ENCODE measurements around the gene PHLDB1. TPM values are rescaled to one million over a fixed set of nuclear protein-coding genes. Genes with fewer than 3 reads are reported as not detected.

The PHLDB1 gene
- total RNA-seq, 1 experiment from 2014 or later: 48.7 TPM

DNA sequence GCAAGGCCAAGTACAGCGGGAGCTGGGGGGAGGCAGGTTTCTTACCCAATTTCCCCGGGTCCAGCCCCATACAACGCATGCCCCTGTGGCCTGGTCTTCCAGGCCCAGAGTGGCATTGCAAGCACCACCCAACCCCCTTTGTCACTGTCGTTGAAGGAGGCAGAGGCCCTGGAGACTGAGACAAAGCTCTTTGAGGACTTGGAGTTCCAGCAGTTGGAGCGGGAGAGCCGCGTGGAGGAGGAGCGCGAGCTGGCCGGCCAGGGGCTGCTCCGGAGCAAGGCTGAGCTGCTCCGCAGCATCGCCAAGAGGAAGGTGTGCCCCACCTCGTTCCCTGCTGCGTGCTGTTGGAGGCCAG lies 27.8 kb downstream of the PHLDB1 start:
- no peak for TF ChIP-seq EZH2 (IDR thresholded peaks at IDR 0.05; ENCODE audit: borderline replicate concordance, low read depth, low read length, poor library complexity, severe bottlenecking)
- TF ChIP-seq, protein P1, sequence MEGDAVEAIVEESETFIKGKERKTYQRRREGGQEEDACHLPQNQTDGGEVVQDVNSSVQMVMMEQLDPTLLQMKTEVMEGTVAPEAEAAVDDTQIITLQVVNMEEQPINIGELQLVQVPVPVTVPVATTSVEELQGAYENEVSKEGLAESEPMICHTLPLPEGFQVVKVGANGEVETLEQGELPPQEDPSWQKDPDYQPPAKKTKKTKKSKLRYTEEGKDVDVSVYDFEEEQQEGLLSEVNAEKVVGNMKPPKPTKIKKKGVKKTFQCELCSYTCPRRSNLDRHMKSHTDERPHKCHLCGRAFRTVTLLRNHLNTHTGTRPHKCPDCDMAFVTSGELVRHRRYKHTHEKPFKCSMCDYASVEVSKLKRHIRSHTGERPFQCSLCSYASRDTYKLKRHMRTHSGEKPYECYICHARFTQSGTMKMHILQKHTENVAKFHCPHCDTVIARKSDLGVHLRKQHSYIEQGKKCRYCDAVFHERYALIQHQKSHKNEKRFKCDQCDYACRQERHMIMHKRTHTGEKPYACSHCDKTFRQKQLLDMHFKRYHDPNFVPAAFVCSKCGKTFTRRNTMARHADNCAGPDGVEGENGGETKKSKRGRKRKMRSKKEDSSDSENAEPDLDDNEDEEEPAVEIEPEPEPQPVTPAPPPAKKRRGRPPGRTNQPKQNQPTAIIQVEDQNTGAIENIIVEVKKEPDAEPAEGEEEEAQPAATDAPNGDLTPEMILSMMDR (conservative IDR thresholded peaks at IDR 0.05; ENCODE audit: low read depth, low read length): no peak
- intact Hi-C loops (cut with micrococcal nuclease; ENCODE audit: unreplicated experiment): no loop called here
- DNase-seq (ENCODE audit: low spot score): no peak
- peaks cover under 1% of the 10 kb centered on the region for H3K36me3 ChIP-seq (ENCODE audit: insufficient read depth, low read length, poor library complexity, severe bottlenecking)
- no TSS peak for BruUV-seq (replicated peaks)
- peak overlapping the region; percentile 29 for H3K4me3 ChIP-seq (ENCODE audit: low read depth, low read length, poor library complexity, severe bottlenecking)
- no peaks in the 10 kb centered on the region for H3K27me3 ChIP-seq (replicated peaks; ENCODE audit: insufficient read depth, low read depth, low read length, poor library complexity)
- peak overlapping the region; percentile 60 for H3K27ac ChIP-seq (ENCODE audit: low read depth, low read length, poor library complexity, severe bottlenecking)
- no peaks in the 10 kb centered on the region for H3K9me3 ChIP-seq (ENCODE audit: low read depth, low read length, poor library complexity, severe bottlenecking)
- peaks cover 13% of the 10 kb centered on the region for H3K4me1 ChIP-seq (ENCODE audit: insufficient read depth, low read length, poor library complexity, severe bottlenecking)
- ChIA-PET POLR2A (ENCODE audit: low non-redundant PET) (interaction anchor here (1.1 kb wide), 1 partner anchor 9 kb away, joined by 9 read pairs; no protein-coding TSS in a partner anchor), CTCF (interaction anchor here (0.6 to 1.5 kb wide), 3 partner anchors 24 to 40 kb away, joined by 3 to 8 read pairs (median 3); partner anchors contain the start of gene PHLDB1)

DNA sequence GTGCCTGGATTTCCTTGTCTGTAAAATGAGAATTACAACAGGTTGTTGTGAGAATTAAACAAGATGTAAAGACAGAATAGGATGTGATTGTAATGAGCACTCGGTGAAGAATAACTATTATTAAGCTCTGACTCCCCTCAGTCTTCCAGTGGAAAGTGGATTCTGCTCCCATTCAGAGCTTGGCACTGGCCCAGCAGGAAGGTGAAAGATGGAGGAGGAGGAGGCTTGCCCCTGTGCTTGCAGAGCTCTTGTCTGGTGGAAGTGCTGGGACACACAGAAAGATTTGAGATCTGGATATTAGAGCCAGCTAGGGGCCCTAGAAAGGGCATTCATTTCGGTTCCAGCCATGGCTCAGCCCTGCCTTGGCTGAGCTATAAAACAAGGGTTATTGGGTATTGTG lies 28.2 kb downstream of the PHLDB1 start:
- Histone ChIP-seq H3K4me1 (ENCODE audit: insufficient read depth, low read length, poor library complexity, severe bottlenecking) (peaks cover 13% of the 10 kb centered on the region), H3K9me3 (ENCODE audit: low read depth, low read length, poor library complexity, severe bottlenecking) (no peaks in the 10 kb centered on the region), H3K27me3 (replicated peaks; ENCODE audit: insufficient read depth, low read depth, low read length, poor library complexity) (no peaks in the 10 kb centered on the region), H3K4me3 (ENCODE audit: low read depth, low read length, poor library complexity, severe bottlenecking) (no peak overlapping the region), H3K27ac (ENCODE audit: low read depth, low read length, poor library complexity, severe bottlenecking) (no peak overlapping the region), H3K36me3 (ENCODE audit: insufficient read depth, low read length, poor library complexity, severe bottlenecking) (no peaks in the 10 kb centered on the region)
- no peak for TF ChIP-seq EZH2 (IDR thresholded peaks at IDR 0.05; ENCODE audit: borderline replicate concordance, low read depth, low read length, poor library complexity, severe bottlenecking)
- TF ChIP-seq, protein P1 (conservative IDR thresholded peaks at IDR 0.05; ENCODE audit: low read depth, low read length): no peak
- no peak for DNase-seq (ENCODE audit: low spot score)
- ChIA-PET CTCF (interaction anchor here (0.6 to 1.5 kb wide), 2 partner anchors 24 to 28 kb away, joined by 3 read pairs; partner anchors contain the start of gene PHLDB1), POLR2A (ENCODE audit: low non-redundant PET) (interaction anchor here (0.6 to 1.1 kb wide), 2 partner anchors 10 to 15 kb away, joined by 4 to 9 read pairs; no protein-coding TSS in a partner anchor)
- intact Hi-C loops (cut with micrococcal nuclease; ENCODE audit: unreplicated experiment): no loop called here
- BruUV-seq (replicated peaks): no TSS peak

DNA sequence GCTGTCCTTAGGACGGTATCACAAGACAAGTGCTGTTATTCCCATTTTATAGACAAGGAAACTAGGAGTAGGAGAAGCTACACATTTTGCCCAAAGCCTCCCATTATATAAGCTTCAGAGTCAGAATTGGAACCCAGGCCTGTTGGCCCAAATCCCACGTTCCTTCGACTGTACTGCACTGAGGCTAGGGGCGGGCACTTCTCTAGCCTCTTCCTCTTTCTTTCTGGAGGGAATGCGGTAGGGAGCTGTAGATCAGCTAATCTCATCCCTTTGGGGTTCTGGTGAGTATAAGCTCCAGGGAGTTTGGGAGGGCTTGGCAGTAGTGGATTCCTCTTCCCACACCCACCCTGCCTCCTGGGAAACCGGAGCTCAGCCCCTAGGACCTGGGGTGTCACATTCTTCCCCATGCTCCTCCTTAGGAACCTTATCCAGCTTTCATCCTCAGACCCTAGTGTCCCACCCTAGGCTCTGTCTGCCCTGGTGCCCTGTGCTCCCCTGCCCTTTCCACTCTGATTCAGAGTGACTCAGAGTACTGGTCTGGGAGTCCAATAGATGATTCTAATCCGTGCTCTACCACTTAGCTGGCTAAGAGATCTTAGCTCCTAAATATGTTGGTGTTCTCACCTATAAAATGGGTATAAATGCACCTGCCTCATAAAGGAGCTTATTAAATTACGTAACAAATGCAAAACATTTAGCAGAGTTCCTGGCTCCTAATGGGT lies 29.3 kb downstream of the PHLDB1 start:
- no peak for DNase-seq (ENCODE audit: low spot score)
- no peaks in the 10 kb centered on the region for H3K27me3 ChIP-seq (replicated peaks; ENCODE audit: insufficient read depth, low read depth, low read length, poor library complexity)
- CTCF ChIA-PET: no interaction called here
- H3K4me3 ChIP-seq (ENCODE audit: low read depth, low read length, poor library complexity, severe bottlenecking): no peak overlapping the region
- BruUV-seq (replicated peaks): no TSS peak
- no peak overlapping the region for H3K27ac ChIP-seq (ENCODE audit: low read depth, low read length, poor library complexity, severe bottlenecking)
- TF ChIP-seq EZH2 (IDR thresholded peaks at IDR 0.05; ENCODE audit: borderline replicate concordance, low read depth, low read length, poor library complexity, severe bottlenecking): no peak
- TF ChIP-seq, protein P1 (conservative IDR thresholded peaks at IDR 0.05; ENCODE audit: low read depth, low read length): no peak
- peaks cover 2% of the 10 kb centered on the region for H3K36me3 ChIP-seq (ENCODE audit: insufficient read depth, low read length, poor library complexity, severe bottlenecking)
- no peaks in the 10 kb centered on the region for H3K9me3 ChIP-seq (ENCODE audit: low read depth, low read length, poor library complexity, severe bottlenecking)
- H3K4me1 ChIP-seq (ENCODE audit: insufficient read depth, low read length, poor library complexity, severe bottlenecking): peaks cover 13% of the 10 kb centered on the region
- POLR2A ChIA-PET (ENCODE audit: low non-redundant PET): no interaction called here
- intact Hi-C loops (cut with micrococcal nuclease; ENCODE audit: unreplicated experiment): no loop called here

Data from A673 (cell line).